ENCODE measurements around the gene TSEN2. TPM values are rescaled to one million over a fixed set of nuclear protein-coding genes. Genes with fewer than 3 reads are reported as not detected.
"Not testable (repeated sequence)": the region's sequence is repeated elsewhere in the genome, so short reads cannot be mapped to it uniquely, and the experiment has no call there.

Gene TSEN2
- total RNA-seq, 6 donors from 2014 or later = 14.6 to 27.2 (median 20.1) TPM

GRCh38 chr3:12478326-12478725, 6.0 kb upstream of the TSEN2 start:
- no peaks in the 10 kb centered on the region for H3K36me3 ChIP-seq
- H3K27me3 ChIP-seq = no peaks in the 10 kb centered on the region
- peaks cover 7 to 23% (median 12%) of the 10 kb centered on the region in 4 donors for H3K4me1 ChIP-seq
- DNase-seq (no peak), ATAC-seq (ENCODE audit: low FRiP score in 2 of 2) (no peak)
- TF ChIP-seq POLR2A (IDR thresholded peaks at IDR 0.05) = no peak
- TF ChIP-seq CTCF (IDR thresholded peaks at IDR 0.05) = no peak
- TF ChIP-seq POLR2AphosphoS5 (IDR thresholded peaks at IDR 0.05) = no peak
- TF ChIP-seq EP300 (IDR thresholded peaks at IDR 0.05) = no peak
- no peaks in the 10 kb centered on the region for H3K9me3 ChIP-seq
- 72 to 81% methylated on average over 5 of the region's 5 CpGs for WGBS, 2 donors
- H3K4me3 ChIP-seq = no peak overlapping the region
- no peak overlapping the region for H3K27ac ChIP-seq

- not testable (repeated sequence) for H3K4me3 ChIP-seq; H3K27me3 ChIP-seq; ATAC-seq (ENCODE audit: low FRiP score in 2 of 2); DNase-seq; H3K36me3 ChIP-seq; H3K9me3 ChIP-seq; H3K27ac ChIP-seq
- peaks cover 12 to 30% (median 19%) of the 10 kb centered on the region in 4 donors for H3K4me1 ChIP-seq
- 95 to 96% methylated on average over 3 of the region's 3 CpGs for WGBS, 2 donors
Measured at GRCh38 chr3:12479198-12479597, 5.1 kb upstream of the TSEN2 start.

GRCh38 chr3:12479919-12480427, 4.3 kb upstream of the TSEN2 start:
- DNase-seq (peak in 1 of 2 donors; percentile 30), ATAC-seq (ENCODE audit: low FRiP score in 2 of 2) (peak; percentile 45 to 56)
- Histone ChIP-seq H3K27me3 (no peaks in the 10 kb centered on the region), H3K4me1 (peaks cover 14 to 31% (median 22%) of the 10 kb centered on the region in 4 donors), H3K36me3 (no peaks in the 10 kb centered on the region), H3K4me3 (no peak overlapping the region), H3K9me3 (no peaks in the 10 kb centered on the region), H3K27ac (no peak overlapping the region)
- TF ChIP-seq CTCF (IDR thresholded peaks at IDR 0.05) = peak; percentile 67 to 87 (median 82)
- no peak for TF ChIP-seq POLR2AphosphoS5 (IDR thresholded peaks at IDR 0.05)
- TF ChIP-seq POLR2A (IDR thresholded peaks at IDR 0.05) = no peak
- 24 to 44% methylated on average over 4 to 9 of the region's 9 CpGs for WGBS, 2 donors

- Histone ChIP-seq H3K36me3 (no peaks in the 10 kb centered on the region), H3K27me3 (no peaks in the 10 kb centered on the region), H3K4me3 (peak overlapping the region in 3 of 4 donors; percentile 71 to 78 (median 75)), H3K9me3 (no peaks in the 10 kb centered on the region), H3K4me1 (peaks cover 20 to 38% (median 23%) of the 10 kb centered on the region in 4 donors), H3K27ac (peak overlapping the region; percentile 54 to 84 (median 74))
- no peak for ATAC-seq (ENCODE audit: low FRiP score in 2 of 2)
- no peak for DNase-seq
- TF ChIP-seq CTCF (IDR thresholded peaks at IDR 0.05) (no peak), EP300 (IDR thresholded peaks at IDR 0.05) (no peak), POLR2A (IDR thresholded peaks at IDR 0.05) (no peak), POLR2AphosphoS5 (IDR thresholded peaks at IDR 0.05) (no peak)
- 4 to 13% methylated on average over 1 of the region's 1 CpG for WGBS, 2 donors
Measured at GRCh38 chr3:12483410-12483809, 870 bp upstream of the TSEN2 start.

DNA sequence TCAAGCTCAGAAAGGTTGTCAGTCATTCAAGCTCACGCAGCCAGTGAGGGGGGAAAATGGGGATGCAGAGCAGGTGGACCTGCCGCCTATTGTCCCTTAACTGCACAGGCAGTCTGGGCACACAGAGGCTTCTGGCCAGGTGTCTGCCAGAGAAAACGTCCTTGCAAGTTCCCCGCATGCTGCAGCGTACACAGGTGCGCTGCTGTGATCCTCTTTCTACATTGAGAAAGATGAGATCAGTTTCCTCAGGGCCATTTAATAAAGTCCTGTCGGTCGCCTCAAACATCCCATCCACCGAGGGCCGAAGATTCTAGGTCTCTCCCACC, 445 bp upstream of the TSEN2 start:
- 4 to 5% methylated on average over 10 of the region's 10 CpGs for WGBS, 2 donors

More for the DNA sequence above, 445 bp upstream of the TSEN2 start:
- Histone ChIP-seq H3K36me3 (no peaks in the 10 kb centered on the region), H3K27ac (peak overlapping the region; percentile 54 to 84 (median 74)), H3K27me3 (no peaks in the 10 kb centered on the region), H3K4me3 (peak overlapping the region; percentile 18 to 78 (median 73)), H3K4me1 (peaks cover 20 to 38% (median 23%) of the 10 kb centered on the region in 4 donors), H3K9me3 (no peaks in the 10 kb centered on the region)
- no peak for DNase-seq
- ATAC-seq (ENCODE audit: low FRiP score in 2 of 2) = no peak
- no peak for TF ChIP-seq POLR2A (IDR thresholded peaks at IDR 0.05)
- no peak for TF ChIP-seq EP300 (IDR thresholded peaks at IDR 0.05)
- TF ChIP-seq POLR2AphosphoS5 (IDR thresholded peaks at IDR 0.05) = no peak
- TF ChIP-seq CTCF (IDR thresholded peaks at IDR 0.05) = no peak
